Right atrium auricular region (tissue), 2 donors: ENCODE data around the gene TMPRSS13. TPM values are rescaled to one million over a fixed set of nuclear protein-coding genes. Genes with fewer than 3 reads are reported as not detected.

Experiments used
- DNase-seq: peaks from one replicate; pipeline ENCODE4 v3.0.0-alpha.2; 2019; ENCODE audit warnings: low spot score
- H3K27ac ChIP-seq, 2 donors: fragments of 200-600 bp; sonication (generic); 1 replicate in 1 of 2; 2 replicates in 1 of 2; pipeline ENCODE4 v1.5.1; 2016 to 2019
- H3K27me3 ChIP-seq, 2 donors: fragments of 200-600 bp; sonication (generic); one replicate each; pipeline versions ENCODE4 v1.5.1 to v1.6.0; 2017 to 2019
- H3K36me3 ChIP-seq: fragments of 200-600 bp; sonication (generic); one replicate; pipeline ENCODE4 v1.5.1; 2016
- H3K4me1 ChIP-seq, 2 donors: fragments of 200-600 bp; sonication (generic); one replicate each; pipeline versions ENCODE4 v1.5.1 to v1.6.0; 2017 to 2019
- H3K4me3 ChIP-seq, 2 donors: fragments of 200-600 bp; sonication (generic); 1 replicate in 1 of 2; 2 replicates in 1 of 2; pipeline ENCODE4 v1.5.1; 2017 to 2019; ENCODE audit warnings: mild to moderate bottlenecking in 1 of 2, moderate library complexity in 1 of 2
- H3K9me3 ChIP-seq, 2 donors: fragments of 200-600 bp; sonication (generic); one replicate each; pipeline ENCODE4 v1.5.1; 2019
- total RNA-seq, 2 donors: library from RNA; depleted of rRNA; stranded (reverse); fragments of >200 nt; gene quantifications; one replicate each; pipeline ENCODE4 v1.1.0, GENCODE V29; 2016
- TF ChIP-seq, protein P1 (sequence below), 2 donors: fragments of 200-600 bp; sonication (generic); IDR thresholded peaks; one replicate each; pipeline ENCODE4 v1.5.1; 2019; ENCODE audit warnings: antibody characterized with exemption in 2 of 2

TMPRSS13 gene
- total RNA-seq, 2 donors from 2014 or later: not detected

DNA sequence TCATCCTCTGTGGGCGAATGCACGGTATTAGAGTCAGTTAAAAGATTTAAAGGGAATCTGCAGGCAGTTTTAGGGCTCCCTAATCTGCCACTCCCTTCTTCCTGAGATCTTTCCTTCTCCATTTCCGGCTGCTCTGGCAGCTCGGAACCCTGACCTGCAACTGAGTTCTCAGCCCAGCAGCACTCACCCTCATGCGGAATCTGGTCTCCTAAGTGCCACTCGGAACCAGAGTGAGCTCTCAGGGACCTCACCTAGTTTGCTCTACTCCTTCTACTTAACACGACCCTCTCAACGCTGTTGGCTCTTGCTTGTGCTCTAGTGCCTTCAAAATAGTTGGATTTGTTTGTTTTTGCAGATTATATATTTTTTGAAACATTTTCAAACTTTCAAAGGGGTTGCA is 37.7 kb upstream of the TMPRSS13 start:
- peaks cover 0 to 5% of the 10 kb centered on the region in 2 donors for H3K4me1 ChIP-seq
- H3K36me3 ChIP-seq: no peaks in the 10 kb centered on the region
- H3K27ac ChIP-seq: no peak overlapping the region
- H3K9me3 ChIP-seq: no peaks in the 10 kb centered on the region
- H3K27me3 ChIP-seq: no peaks in the 10 kb centered on the region
- DNase-seq: no peak
- TF ChIP-seq, protein P1, sequence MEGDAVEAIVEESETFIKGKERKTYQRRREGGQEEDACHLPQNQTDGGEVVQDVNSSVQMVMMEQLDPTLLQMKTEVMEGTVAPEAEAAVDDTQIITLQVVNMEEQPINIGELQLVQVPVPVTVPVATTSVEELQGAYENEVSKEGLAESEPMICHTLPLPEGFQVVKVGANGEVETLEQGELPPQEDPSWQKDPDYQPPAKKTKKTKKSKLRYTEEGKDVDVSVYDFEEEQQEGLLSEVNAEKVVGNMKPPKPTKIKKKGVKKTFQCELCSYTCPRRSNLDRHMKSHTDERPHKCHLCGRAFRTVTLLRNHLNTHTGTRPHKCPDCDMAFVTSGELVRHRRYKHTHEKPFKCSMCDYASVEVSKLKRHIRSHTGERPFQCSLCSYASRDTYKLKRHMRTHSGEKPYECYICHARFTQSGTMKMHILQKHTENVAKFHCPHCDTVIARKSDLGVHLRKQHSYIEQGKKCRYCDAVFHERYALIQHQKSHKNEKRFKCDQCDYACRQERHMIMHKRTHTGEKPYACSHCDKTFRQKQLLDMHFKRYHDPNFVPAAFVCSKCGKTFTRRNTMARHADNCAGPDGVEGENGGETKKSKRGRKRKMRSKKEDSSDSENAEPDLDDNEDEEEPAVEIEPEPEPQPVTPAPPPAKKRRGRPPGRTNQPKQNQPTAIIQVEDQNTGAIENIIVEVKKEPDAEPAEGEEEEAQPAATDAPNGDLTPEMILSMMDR (IDR thresholded peaks at IDR 0.05): no peak
- H3K4me3 ChIP-seq: no peak overlapping the region

DNA sequence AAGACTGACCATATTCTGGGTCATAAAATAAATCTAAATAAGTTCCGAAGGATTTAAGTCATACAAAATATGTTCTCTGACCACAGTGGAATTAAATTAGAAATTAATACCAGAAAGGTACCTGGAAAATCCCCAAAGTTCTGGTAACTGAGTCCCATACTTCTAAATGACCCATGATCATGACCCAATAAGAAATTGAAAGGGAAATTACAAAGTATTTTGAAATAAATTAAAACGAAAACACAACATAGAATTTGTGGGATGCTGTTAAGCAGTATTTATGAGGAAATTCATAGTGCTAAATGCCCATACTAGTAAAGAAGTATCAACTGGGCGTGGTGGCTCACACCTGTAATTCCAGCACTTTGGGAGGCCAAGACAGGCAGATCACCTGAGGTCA is 33.6 kb upstream of the TMPRSS13 start:
- Histone ChIP-seq H3K9me3 (no peaks in the 10 kb centered on the region), H3K4me3 (no peak overlapping the region), H3K4me1 (no peaks in the 10 kb centered on the region), H3K36me3 (no peaks in the 10 kb centered on the region), H3K27me3 (no peaks in the 10 kb centered on the region), H3K27ac (no peak overlapping the region)
- TF ChIP-seq, protein P1 (IDR thresholded peaks at IDR 0.05): no peak
- peak; percentile 7 for DNase-seq

DNA sequence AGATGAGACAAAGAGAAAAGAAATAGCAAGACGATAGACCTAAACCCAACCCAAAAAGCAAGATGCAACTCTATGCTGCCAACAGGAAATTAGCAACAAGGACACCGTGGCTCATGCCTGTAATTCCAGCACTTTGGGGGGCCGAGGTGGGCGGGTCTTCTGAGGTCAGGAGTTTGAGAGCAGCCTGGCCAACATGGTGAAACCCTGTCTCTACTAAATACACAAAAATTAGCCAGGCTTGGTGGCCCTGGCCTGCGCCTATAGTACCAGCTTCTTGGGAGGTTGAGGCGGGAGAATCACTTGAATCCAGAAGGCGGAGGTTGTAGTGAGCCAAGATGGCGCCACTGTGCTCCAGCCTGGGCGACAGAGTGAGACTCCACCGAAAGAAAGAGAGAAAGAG is 32.7 kb upstream of the TMPRSS13 start:
- Histone ChIP-seq H3K27ac (no peak overlapping the region), H3K4me1 (no peaks in the 10 kb centered on the region), H3K27me3 (no peaks in the 10 kb centered on the region), H3K36me3 (no peaks in the 10 kb centered on the region), H3K9me3 (no peaks in the 10 kb centered on the region), H3K4me3 (no peak overlapping the region)
- peak; percentile 44 for DNase-seq
- TF ChIP-seq, protein P1 (IDR thresholded peaks at IDR 0.05): no peak

DNA sequence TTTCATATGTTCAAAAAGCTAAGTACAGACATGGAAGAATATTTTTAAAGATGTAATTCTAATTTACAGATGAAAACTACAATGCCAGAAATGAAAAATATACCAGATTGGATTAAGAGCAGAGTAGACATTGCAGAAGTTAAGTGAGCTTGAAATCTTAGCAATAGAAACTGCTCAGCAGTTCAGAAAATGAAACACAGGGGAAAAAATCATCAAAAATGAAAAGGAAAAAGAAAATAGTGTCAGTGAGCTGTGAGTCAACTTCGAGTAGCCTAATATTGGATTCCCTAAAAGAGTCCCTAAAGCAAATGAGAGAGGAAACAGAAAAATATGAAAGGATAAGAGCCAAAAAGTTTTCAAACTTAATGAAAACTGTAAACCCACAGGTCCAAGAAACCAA is 31.2 kb upstream of the TMPRSS13 start:
- H3K27me3 ChIP-seq: no peaks in the 10 kb centered on the region
- TF ChIP-seq, protein P1 (IDR thresholded peaks at IDR 0.05): no peak
- no peaks in the 10 kb centered on the region for H3K4me1 ChIP-seq
- H3K36me3 ChIP-seq: no peaks in the 10 kb centered on the region
- no peak overlapping the region for H3K4me3 ChIP-seq
- no peaks in the 10 kb centered on the region for H3K9me3 ChIP-seq
- no peak for DNase-seq
- H3K27ac ChIP-seq: no peak overlapping the region

DNA sequence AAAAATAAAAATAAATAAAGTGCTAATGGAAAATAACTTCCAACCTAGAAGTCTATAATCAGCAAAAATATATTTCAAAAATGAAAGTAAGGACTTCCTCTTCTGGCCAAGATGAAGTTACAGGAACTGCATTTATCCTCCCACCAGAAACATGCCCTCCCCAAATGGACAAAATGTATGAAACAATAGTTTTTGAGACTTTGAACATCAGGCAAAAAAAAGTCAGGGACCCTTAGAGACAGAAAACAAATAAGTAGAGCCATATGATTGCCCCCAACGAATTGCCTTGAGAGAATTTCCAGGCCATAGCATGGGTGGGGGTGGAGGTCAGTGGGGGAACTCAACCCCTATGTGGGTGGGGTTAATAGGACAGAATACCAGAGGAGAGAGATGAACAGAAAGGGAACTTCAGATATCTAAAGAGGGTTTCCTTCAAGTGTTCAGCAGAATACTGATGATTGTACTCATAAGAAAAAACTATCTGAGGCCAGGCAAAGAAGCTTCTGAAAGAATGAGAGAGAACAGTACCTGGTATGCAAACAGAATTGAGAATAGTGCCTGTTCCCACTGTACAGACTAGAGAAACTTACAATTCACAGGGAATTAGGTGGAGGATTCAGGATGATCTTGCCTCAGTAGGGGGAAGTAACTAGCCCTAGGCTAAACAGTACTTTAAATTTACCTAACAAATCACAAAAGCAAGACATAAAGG is 30.4 kb upstream of the TMPRSS13 start:
- Histone ChIP-seq H3K9me3 (no peaks in the 10 kb centered on the region), H3K36me3 (no peaks in the 10 kb centered on the region), H3K27me3 (no peaks in the 10 kb centered on the region), H3K4me3 (no peak overlapping the region), H3K4me1 (no peaks in the 10 kb centered on the region), H3K27ac (no peak overlapping the region)
- TF ChIP-seq, protein P1 (IDR thresholded peaks at IDR 0.05): no peak
- DNase-seq: peak; percentile 16

DNA sequence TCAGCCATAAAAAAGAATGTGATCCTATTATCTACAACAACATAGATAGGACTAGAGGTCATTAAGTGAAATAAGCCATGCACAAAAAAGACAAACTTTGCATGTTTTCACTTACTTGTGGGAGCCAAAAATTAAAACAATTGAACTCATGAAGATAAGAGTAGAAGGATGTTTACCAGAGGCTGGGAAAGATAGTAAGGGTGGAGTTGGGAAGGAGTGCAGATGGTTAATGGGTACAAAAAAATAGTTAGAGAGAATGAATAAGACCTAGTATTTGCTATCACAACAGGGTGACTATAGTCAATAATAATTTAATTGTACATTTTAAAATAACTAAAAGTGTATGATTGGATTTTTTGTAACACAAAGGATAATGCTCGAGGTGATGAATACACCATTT is 29.7 kb upstream of the TMPRSS13 start:
- no peaks in the 10 kb centered on the region for H3K27me3 ChIP-seq
- no peak for DNase-seq
- no peaks in the 10 kb centered on the region for H3K9me3 ChIP-seq
- H3K4me3 ChIP-seq: no peak overlapping the region
- TF ChIP-seq, protein P1 (IDR thresholded peaks at IDR 0.05): no peak
- no peak overlapping the region for H3K27ac ChIP-seq
- no peaks in the 10 kb centered on the region for H3K4me1 ChIP-seq
- H3K36me3 ChIP-seq: no peaks in the 10 kb centered on the region
